ENCODE measurements around the gene CADPS.

GRCh38 chr3:62602129-62602770, 273.0 kb downstream of the CADPS start:
- TF ChIP-seq, protein P1, sequence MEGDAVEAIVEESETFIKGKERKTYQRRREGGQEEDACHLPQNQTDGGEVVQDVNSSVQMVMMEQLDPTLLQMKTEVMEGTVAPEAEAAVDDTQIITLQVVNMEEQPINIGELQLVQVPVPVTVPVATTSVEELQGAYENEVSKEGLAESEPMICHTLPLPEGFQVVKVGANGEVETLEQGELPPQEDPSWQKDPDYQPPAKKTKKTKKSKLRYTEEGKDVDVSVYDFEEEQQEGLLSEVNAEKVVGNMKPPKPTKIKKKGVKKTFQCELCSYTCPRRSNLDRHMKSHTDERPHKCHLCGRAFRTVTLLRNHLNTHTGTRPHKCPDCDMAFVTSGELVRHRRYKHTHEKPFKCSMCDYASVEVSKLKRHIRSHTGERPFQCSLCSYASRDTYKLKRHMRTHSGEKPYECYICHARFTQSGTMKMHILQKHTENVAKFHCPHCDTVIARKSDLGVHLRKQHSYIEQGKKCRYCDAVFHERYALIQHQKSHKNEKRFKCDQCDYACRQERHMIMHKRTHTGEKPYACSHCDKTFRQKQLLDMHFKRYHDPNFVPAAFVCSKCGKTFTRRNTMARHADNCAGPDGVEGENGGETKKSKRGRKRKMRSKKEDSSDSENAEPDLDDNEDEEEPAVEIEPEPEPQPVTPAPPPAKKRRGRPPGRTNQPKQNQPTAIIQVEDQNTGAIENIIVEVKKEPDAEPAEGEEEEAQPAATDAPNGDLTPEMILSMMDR (conservative IDR thresholded peaks at IDR 0.05; ENCODE audit: low read length): no peak
- no peak for TF ChIP-seq EZH2phosphoT487 (IDR thresholded peaks at IDR 0.05; ENCODE audit: borderline replicate concordance, low read depth, low read length)

All from OCI-LY7 (cell line).